HFFc6 (cell line): ENCODE results near the gene RIPK3. TPM values are rescaled to one million over a fixed set of nuclear protein-coding genes. Genes with fewer than 3 reads are reported as not detected.

Experiments
- DNase-seq: peaks from one replicate; pipeline ENCODE4 v3.0.0-alpha.2; 2018
- H3K27ac Mint-ChIP-seq: 2 replicates; pipeline ENCODE4 v1.8.0; 2020; ENCODE audit warnings: mild to moderate bottlenecking, mixed read lengths
- H3K27me3 Mint-ChIP-seq: 2 replicates; pipeline ENCODE4 v1.8.0; 2021; ENCODE audit warnings: mild to moderate bottlenecking, moderate library complexity, mixed read lengths; ENCODE audit not compliant: insufficient read depth
- H3K36me3 Mint-ChIP-seq: 2 replicates; pipeline ENCODE4 v1.8.0; 2021; ENCODE audit warnings: low read depth, mixed read lengths
- H3K4me1 Mint-ChIP-seq: 2 replicates; pipeline ENCODE4 v1.8.0; 2020; ENCODE audit warnings: low read depth, mixed read lengths
- H3K4me3 Mint-ChIP-seq: 2 replicates; pipeline ENCODE4 v1.8.0; 2020; ENCODE audit warnings: mild to moderate bottlenecking, moderate library complexity, mixed read lengths
- H3K9me3 Mint-ChIP-seq: 2 replicates; pipeline ENCODE4 v1.8.0; 2020; ENCODE audit warnings: mild to moderate bottlenecking, mixed read lengths
- CTCF ChIP-seq: fragments of 200-600 bp; sonication (generic); IDR thresholded peaks from 2 replicates; pipeline ENCODE4 v1.5.0; 2021; ENCODE audit warnings: antibody characterized with exemption, mild to moderate bottlenecking
- total RNA-seq, 6 experiments: library from RNA; stranded (reverse); fragmentation: NEBNext Ultra II Directional; extraction: Animal tissue kit (Norgen Biotek cat#: 25700); gene quantifications; 2 replicates in 1 of 6; 3 replicates in 5 of 6; pipeline ENCODE4 v1.2.3, GENCODE V29; 2021

The RIPK3 gene
- total RNA-seq, 6 experiments from 2014 or later = not detected

GRCh38 chr14:24368562-24369252 lies 28.9 kb upstream of the RIPK3 start:
- peak; percentile 47; the same call in 1 of the 2 replicates for TF ChIP-seq CTCF
- no peaks in the 10 kb centered on the region for H3K9me3 Mint-ChIP-seq
- DNase-seq = peak; percentile 64
- H3K36me3 Mint-ChIP-seq = peaks cover 17% of the 10 kb centered on the region; the same call in 1 of the 2 replicates
- H3K27me3 Mint-ChIP-seq = peaks cover 2% of the 10 kb centered on the region; the same call in 1 of the 2 replicates
- H3K27ac Mint-ChIP-seq = peak overlapping the region; percentile 97
- H3K4me1 Mint-ChIP-seq = peaks cover 47% of the 10 kb centered on the region
- H3K4me3 Mint-ChIP-seq = peak overlapping the region; percentile 93

- Mint-ChIP-seq H3K4me3 (peak overlapping the region; percentile 93), H3K4me1 (peaks cover 49% of the 10 kb centered on the region), H3K9me3 (no peaks in the 10 kb centered on the region), H3K27ac (peak overlapping the region; percentile 97), H3K27me3 (peaks cover 2% of the 10 kb centered on the region; the same call in 1 of the 2 replicates), H3K36me3 (peaks cover 11% of the 10 kb centered on the region; the same call in 1 of the 2 replicates)
- no peak for TF ChIP-seq CTCF
- no peak for DNase-seq
These were observed 28.4 kb upstream of the RIPK3 start for GRCh38 chr14:24368212-24368561.

DNA sequence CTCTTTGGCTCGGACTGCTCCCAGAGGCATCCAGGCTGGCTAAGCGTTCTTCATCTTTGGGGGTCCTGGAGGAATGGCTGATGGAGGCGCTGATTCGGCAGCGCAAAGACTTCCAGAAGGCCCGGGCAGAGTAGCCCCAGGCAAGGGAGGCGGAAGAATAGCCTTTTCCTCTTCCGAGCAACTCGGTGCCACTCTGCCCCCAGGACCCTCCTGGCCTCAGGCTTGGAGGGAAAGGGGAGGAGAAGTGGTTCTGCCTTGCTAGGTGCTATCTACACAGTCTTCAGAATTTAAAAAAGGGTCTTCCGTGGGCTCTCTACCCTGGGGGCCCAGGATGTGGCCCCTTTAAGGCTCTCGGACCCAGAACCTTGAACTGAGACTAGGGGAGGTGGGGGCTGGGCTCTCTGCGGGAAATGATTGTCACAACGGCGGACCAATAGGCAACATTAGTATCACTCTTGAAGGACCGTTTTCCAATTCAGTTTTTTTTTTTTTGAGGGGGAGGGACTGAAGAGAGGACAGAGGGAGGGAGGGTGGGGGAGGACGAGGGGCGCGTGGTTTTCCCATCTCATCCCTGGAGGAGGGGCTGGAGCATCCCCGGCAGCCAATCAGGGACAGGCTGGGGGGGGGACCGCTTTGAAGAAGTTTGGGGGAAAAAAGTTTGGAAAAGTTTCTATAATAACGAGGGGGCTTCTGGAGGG lies 27.9 kb upstream of the RIPK3 start, which contains the start of gene NFATC4:
Gene NFATC4, plus strand, starts transcription at position 671 of the 698 bp plus-strand sequence. CDS start 157 bp downstream, outside the sequence.
- Mint-ChIP-seq H3K27ac (peak within 1 kb of the TSS; percentile 97), H3K9me3 (no peaks in the 10 kb centered on the region), H3K4me3 (peak within 1 kb of the TSS; percentile 93)

GRCh38 chr14:24366721-24367513 lies 27.1 kb upstream of the RIPK3 start:
- peak; percentile 78 for DNase-seq
- Mint-ChIP-seq H3K27ac (peak overlapping the region; percentile 97), H3K9me3 (no peaks in the 10 kb centered on the region), H3K27me3 (peaks cover 2% of the 10 kb centered on the region; the same call in 1 of the 2 replicates), H3K4me1 (peaks cover 62% of the 10 kb centered on the region), H3K4me3 (peak overlapping the region; percentile 93), H3K36me3 (peaks cover under 1% of the 10 kb centered on the region; the same call in 1 of the 2 replicates)
- no peak for TF ChIP-seq CTCF

More for the DNA sequence above, 27.9 kb upstream of the RIPK3 start, which contains the start of gene NFATC4:
- peaks cover 2% of the 10 kb centered on the region; the same call in 1 of the 2 replicates for H3K27me3 Mint-ChIP-seq
- no peak for TF ChIP-seq CTCF
- H3K4me1 Mint-ChIP-seq = peaks cover 54% of the 10 kb centered on the region
- peaks cover 6% of the 10 kb centered on the region; the same call in 1 of the 2 replicates for H3K36me3 Mint-ChIP-seq
- DNase-seq = peak; percentile 87

DNA sequence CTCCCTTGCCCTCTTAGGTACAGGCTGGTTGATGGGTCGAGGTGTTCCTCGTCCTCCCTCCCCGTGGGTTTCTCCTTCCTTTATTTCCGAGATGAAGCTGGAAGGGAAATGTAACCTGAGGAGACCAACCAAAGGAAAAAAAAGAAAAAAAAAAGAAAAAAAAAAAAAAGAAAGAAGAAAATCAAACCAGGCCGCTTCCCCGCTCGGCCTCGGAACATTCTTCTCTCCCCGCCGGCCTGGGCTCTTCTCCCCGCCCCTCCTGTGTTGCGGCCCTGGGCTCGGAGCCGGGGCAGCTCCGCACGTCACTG lies 26.6 kb upstream of the RIPK3 start:
- DNase-seq = no peak
- peak overlapping the region; percentile 93 for H3K4me3 Mint-ChIP-seq
- H3K27ac Mint-ChIP-seq = peak overlapping the region; percentile 97
- H3K27me3 Mint-ChIP-seq = peaks cover 2% of the 10 kb centered on the region; the same call in 1 of the 2 replicates
- no peaks in the 10 kb centered on the region for H3K36me3 Mint-ChIP-seq
- no peaks in the 10 kb centered on the region for H3K9me3 Mint-ChIP-seq
- no peak for TF ChIP-seq CTCF
- peaks cover 63% of the 10 kb centered on the region for H3K4me1 Mint-ChIP-seq
